ENCODE results near the gene CLDN3. TPM values are rescaled to one million over a fixed set of nuclear protein-coding genes. Genes with fewer than 3 reads are reported as not detected.

Gene CLDN3
- total and polyA plus RNA-seq, 9 of the 15 experiments (the other 6 are each of a cell fraction or from before 2014, with no cell fraction given) = 0.29 TPM; not detected in 8

GRCh38 chr7:73719806-73720169, 50.3 kb downstream of the CLDN3 start (continued):
- TF ChIP-seq CLOCK (CRISPR knock-in tag; IDR thresholded peaks at IDR 0.05; ENCODE audit: borderline replicate concordance) = no peak
- TF ChIP-seq ZNF165 (CRISPR knock-in tag; IDR thresholded peaks at IDR 0.05; ENCODE audit: borderline replicate concordance) = no peak
- TF ChIP-seq STAT6 (CRISPR knock-in tag; IDR thresholded peaks at IDR 0.05) = 0 out of 2 replicates have a peak, but pooled peaks have one; percentile 66
- TF ChIP-seq TARDBP (IDR thresholded peaks at IDR 0.05) = no peak
- 0 out of 2 replicates have a peak, but pooled peaks have one; percentile 26 for TF ChIP-seq BHLHE40 (IDR thresholded peaks at IDR 0.05; ENCODE audit: low read length)

Small RNA genes lying within 50 kb of the gene (small RNA-seq; reads per million reads assigned to genes)
- gene RN7SL265P = not detected

Other genes starting within 250 kb of the CLDN3 start
Only the 7 nearest of the 12 such genes appear.
- gene DNAJC30, start 86.8 kb downstream of the CLDN3 start, total RNA-seq (2014; rRNA removed) = 6.9 and 8.6 TPM in 2 replicates
- gene DNAJC30, start 86.8 kb downstream of the CLDN3 start, total RNA-seq (2014; rRNA removed; fragmentation: Illumina TruSeq; extraction: Trizol) = 3.8 and 4.2 TPM in 2 replicates
- 4.4 and 4.6 TPM in 2 replicates for gene DNAJC30, start 86.8 kb downstream of the CLDN3 start, total RNA-seq (2015; rRNA removed; fragmentation: Illumina TruSeq; extraction: Trizol)
- gene DNAJC30, start 86.8 kb downstream of the CLDN3 start, total RNA-seq (2021) = 10.1 and 11.3 TPM in 2 replicates
- 2.0 and 3.7 TPM in 2 replicates for gene DNAJC30, start 86.8 kb downstream of the CLDN3 start, polyA plus RNA-seq (2011; rRNA removed)
- gene DNAJC30, start 86.8 kb downstream of the CLDN3 start, polyA plus RNA-seq (2014; fragmentation: Illumina TruSeq; extraction: Trizol) = 4.6 and 6.4 TPM in 2 replicates
- 1 to 10 TPM; 1.1 to 1.4 TPM for gene DNAJC30, start 86.8 kb downstream of the CLDN3 start, polyA plus RNA-seq (2014; fragmentation: Nextera tagmentation; extraction: Ambion mirVana)
- 9.2 and 11.4 TPM in 2 replicates for gene DNAJC30, start 86.8 kb downstream of the CLDN3 start, polyA plus RNA-seq (2014; rRNA removed)
- 170 and 183 TPM in 2 replicates for gene BUD23, start 86.7 kb downstream of the CLDN3 start, total RNA-seq (2014; rRNA removed)
- 117 and 124 TPM in 2 replicates for gene BUD23, start 86.7 kb downstream of the CLDN3 start, total RNA-seq (2014; rRNA removed; fragmentation: Illumina TruSeq; extraction: Trizol)
- gene BUD23, start 86.7 kb downstream of the CLDN3 start, total RNA-seq (2015; rRNA removed; fragmentation: Illumina TruSeq; extraction: Trizol) = 123 and 128 TPM in 2 replicates
- 135 and 144 TPM in 2 replicates for gene BUD23, start 86.7 kb downstream of the CLDN3 start, total RNA-seq (2021)
- 115 and 168 TPM in 2 replicates for gene BUD23, start 86.7 kb downstream of the CLDN3 start, polyA plus RNA-seq (2011; rRNA removed)
- 206 and 216 TPM in 2 replicates for gene BUD23, start 86.7 kb downstream of the CLDN3 start, polyA plus RNA-seq (2014; fragmentation: Illumina TruSeq; extraction: Trizol)
- gene BUD23, start 86.7 kb downstream of the CLDN3 start, polyA plus RNA-seq (2014; fragmentation: Nextera tagmentation; extraction: Ambion mirVana) = 100 to 1,000 TPM in 1 of 2 experiments, 10 to 100 TPM in 1; 79.5 to 150 TPM
- gene BUD23, start 86.7 kb downstream of the CLDN3 start, polyA plus RNA-seq (2014; rRNA removed) = 270 and 301 TPM in 2 replicates
- gene STX1A, start 50.6 kb downstream of the CLDN3 start, total RNA-seq (2014; rRNA removed) = 9.1 and 9.9 TPM in 2 replicates
- 2.3 and 3.9 TPM in 2 replicates for gene STX1A, start 50.6 kb downstream of the CLDN3 start, total RNA-seq (2014; rRNA removed; fragmentation: Illumina TruSeq; extraction: Trizol)
- 6.3 and 9.6 TPM in 2 replicates for gene STX1A, start 50.6 kb downstream of the CLDN3 start, total RNA-seq (2015; rRNA removed; fragmentation: Illumina TruSeq; extraction: Trizol)
- gene STX1A, start 50.6 kb downstream of the CLDN3 start, total RNA-seq (2021) = 8.0 and 8.9 TPM in 2 replicates
- gene STX1A, start 50.6 kb downstream of the CLDN3 start, polyA plus RNA-seq (2011; rRNA removed) = 6.7 and 7.5 TPM in 2 replicates
- 6.1 and 9.9 TPM in 2 replicates for gene STX1A, start 50.6 kb downstream of the CLDN3 start, polyA plus RNA-seq (2014; fragmentation: Illumina TruSeq; extraction: Trizol)
- under 1 TPM; 0.04 to 0.15 TPM for gene STX1A, start 50.6 kb downstream of the CLDN3 start, polyA plus RNA-seq (2014; fragmentation: Nextera tagmentation; extraction: Ambion mirVana)
- gene STX1A, start 50.6 kb downstream of the CLDN3 start, polyA plus RNA-seq (2014; rRNA removed) = 11.7 and 15.1 TPM in 2 replicates
- 44.2 and 52.6 TPM in 2 replicates for gene ABHD11, start 31.5 kb downstream of the CLDN3 start, total RNA-seq (2014; rRNA removed)
- gene ABHD11, start 31.5 kb downstream of the CLDN3 start, total RNA-seq (2014; rRNA removed; fragmentation: Illumina TruSeq; extraction: Trizol) = 11.7 and 13.2 TPM in 2 replicates
- 17.5 and 17.9 TPM in 2 replicates for gene ABHD11, start 31.5 kb downstream of the CLDN3 start, total RNA-seq (2015; rRNA removed; fragmentation: Illumina TruSeq; extraction: Trizol)
- 32.6 and 37.3 TPM in 2 replicates for gene ABHD11, start 31.5 kb downstream of the CLDN3 start, total RNA-seq (2021)
- 18.4 and 18.9 TPM in 2 replicates for gene ABHD11, start 31.5 kb downstream of the CLDN3 start, polyA plus RNA-seq (2011; rRNA removed)
- gene ABHD11, start 31.5 kb downstream of the CLDN3 start, polyA plus RNA-seq (2014; fragmentation: Illumina TruSeq; extraction: Trizol) = 25.5 and 26.3 TPM in 2 replicates
- gene ABHD11, start 31.5 kb downstream of the CLDN3 start, polyA plus RNA-seq (2014; fragmentation: Nextera tagmentation; extraction: Ambion mirVana) = 1 to 10 TPM; 7.7 to 8.6 TPM
- gene ABHD11, start 31.5 kb downstream of the CLDN3 start, polyA plus RNA-seq (2014; rRNA removed) = 40.7 and 41.7 TPM in 2 replicates
- 0.05 and 0.08 TPM in 2 replicates for gene CLDN4, start 60.7 kb upstream of the CLDN3 start, total RNA-seq (2014; rRNA removed)
- gene CLDN4, start 60.7 kb upstream of the CLDN3 start, total RNA-seq (2014; rRNA removed; fragmentation: Illumina TruSeq; extraction: Trizol) = 0.06 TPM in 1 of 2 replicates, not detected in the other
- 0.04 and 0.07 TPM in 2 replicates for gene CLDN4, start 60.7 kb upstream of the CLDN3 start, total RNA-seq (2015; rRNA removed; fragmentation: Illumina TruSeq; extraction: Trizol)
- gene CLDN4, start 60.7 kb upstream of the CLDN3 start, total RNA-seq (2021) = 0.60 and 0.63 TPM in 2 replicates
- 0.06 and 0.37 TPM in 2 replicates for gene CLDN4, start 60.7 kb upstream of the CLDN3 start, polyA plus RNA-seq (2011; rRNA removed)
- 0.10 and 0.21 TPM in 2 replicates for gene CLDN4, start 60.7 kb upstream of the CLDN3 start, polyA plus RNA-seq (2014; fragmentation: Illumina TruSeq; extraction: Trizol)
- not detected for gene CLDN4, start 60.7 kb upstream of the CLDN3 start, polyA plus RNA-seq (2014; fragmentation: Nextera tagmentation; extraction: Ambion mirVana)
- 0.05 and 0.13 TPM in 2 replicates for gene CLDN4, start 60.7 kb upstream of the CLDN3 start, polyA plus RNA-seq (2014; rRNA removed)
- gene METTL27, start 72.2 kb upstream of the CLDN3 start, total RNA-seq (2014; rRNA removed) = 0.32 and 0.94 TPM in 2 replicates
- gene METTL27, start 72.2 kb upstream of the CLDN3 start, total RNA-seq (2014; rRNA removed; fragmentation: Illumina TruSeq; extraction: Trizol) = not detected in 2 replicates
- gene METTL27, start 72.2 kb upstream of the CLDN3 start, total RNA-seq (2015; rRNA removed; fragmentation: Illumina TruSeq; extraction: Trizol) = not detected in 2 replicates
- gene METTL27, start 72.2 kb upstream of the CLDN3 start, total RNA-seq (2021) = 0.42 and 0.73 TPM in 2 replicates
- gene METTL27, start 72.2 kb upstream of the CLDN3 start, polyA plus RNA-seq (2011; rRNA removed) = 0.33 and 0.49 TPM in 2 replicates
- gene METTL27, start 72.2 kb upstream of the CLDN3 start, polyA plus RNA-seq (2014; fragmentation: Illumina TruSeq; extraction: Trizol) = 0.69 TPM in 1 of 2 replicates, not detected in the other
- gene METTL27, start 72.2 kb upstream of the CLDN3 start, polyA plus RNA-seq (2014; fragmentation: Nextera tagmentation; extraction: Ambion mirVana) = under 1 TPM in 1 of 2 experiments, not detected in 1; 0.08 TPM
- gene METTL27, start 72.2 kb upstream of the CLDN3 start, polyA plus RNA-seq (2014; rRNA removed) = 0.35 and 0.82 TPM in 2 replicates
- not detected in 2 replicates for gene TMEM270, start 90.9 kb upstream of the CLDN3 start, total RNA-seq (2014; rRNA removed)
- not detected in 2 replicates for gene TMEM270, start 90.9 kb upstream of the CLDN3 start, total RNA-seq (2014; rRNA removed; fragmentation: Illumina TruSeq; extraction: Trizol)
- gene TMEM270, start 90.9 kb upstream of the CLDN3 start, total RNA-seq (2015; rRNA removed; fragmentation: Illumina TruSeq; extraction: Trizol) = not detected in 2 replicates
- gene TMEM270, start 90.9 kb upstream of the CLDN3 start, total RNA-seq (2021) = not detected in 2 replicates
- not detected in 2 replicates for gene TMEM270, start 90.9 kb upstream of the CLDN3 start, polyA plus RNA-seq (2011; rRNA removed)
- not detected in 2 replicates for gene TMEM270, start 90.9 kb upstream of the CLDN3 start, polyA plus RNA-seq (2014; fragmentation: Illumina TruSeq; extraction: Trizol)
- gene TMEM270, start 90.9 kb upstream of the CLDN3 start, polyA plus RNA-seq (2014; fragmentation: Nextera tagmentation; extraction: Ambion mirVana) = not detected
- not detected in 2 replicates for gene TMEM270, start 90.9 kb upstream of the CLDN3 start, polyA plus RNA-seq (2014; rRNA removed)